GM21576 (cell line): Measurements from ENCODE around the gene SGK1.

Experiments
- ATAC-seq: cut with Tn5 transposase; IDR thresholded peaks from one replicate; pipeline ENCODE4 v1.9.1; 2021; ENCODE audit warnings: mild to moderate bottlenecking, moderate library complexity; ENCODE audit not compliant: unreplicated experiment

The SGK1 gene

DNA sequence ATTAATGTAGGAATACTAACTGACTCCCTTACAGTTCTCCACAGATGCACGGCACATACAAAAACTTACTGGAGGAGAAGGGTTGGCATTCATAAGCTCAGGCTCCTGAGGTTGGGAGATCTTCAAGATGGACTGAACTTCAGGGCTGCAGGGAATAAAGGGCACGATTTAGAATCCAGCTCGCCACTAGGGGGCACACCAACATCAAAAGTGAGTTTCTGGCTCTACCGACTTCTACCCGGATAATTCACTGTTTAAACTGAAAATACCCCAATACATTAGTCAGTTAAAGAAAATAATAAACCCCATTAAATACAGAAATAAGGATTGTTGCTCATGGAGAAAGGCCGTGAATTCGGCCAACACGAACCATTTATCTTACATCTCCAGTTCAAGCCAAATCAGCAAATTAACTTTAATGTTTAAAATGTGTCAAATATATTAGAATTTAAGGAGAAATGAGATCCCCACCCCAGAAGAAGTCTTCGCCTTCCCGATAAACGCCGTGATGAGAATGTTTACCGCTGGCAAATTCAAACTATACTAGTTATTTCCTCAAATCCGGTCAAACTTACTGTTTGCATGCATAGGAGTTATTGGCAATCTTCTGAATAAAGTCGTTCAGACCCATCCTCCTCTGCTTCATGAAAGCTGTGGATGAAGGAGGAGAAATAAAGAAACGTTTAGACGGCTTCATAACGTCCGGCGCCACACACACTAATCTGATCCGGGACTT lies 143.8 kb downstream of the SGK1 start:
- ATAC-seq, result no peak

- no peak for ATAC-seq
These were observed 144.6 kb downstream of the SGK1 start for GRCh38 chr6:134173366-134173725.

DNA sequence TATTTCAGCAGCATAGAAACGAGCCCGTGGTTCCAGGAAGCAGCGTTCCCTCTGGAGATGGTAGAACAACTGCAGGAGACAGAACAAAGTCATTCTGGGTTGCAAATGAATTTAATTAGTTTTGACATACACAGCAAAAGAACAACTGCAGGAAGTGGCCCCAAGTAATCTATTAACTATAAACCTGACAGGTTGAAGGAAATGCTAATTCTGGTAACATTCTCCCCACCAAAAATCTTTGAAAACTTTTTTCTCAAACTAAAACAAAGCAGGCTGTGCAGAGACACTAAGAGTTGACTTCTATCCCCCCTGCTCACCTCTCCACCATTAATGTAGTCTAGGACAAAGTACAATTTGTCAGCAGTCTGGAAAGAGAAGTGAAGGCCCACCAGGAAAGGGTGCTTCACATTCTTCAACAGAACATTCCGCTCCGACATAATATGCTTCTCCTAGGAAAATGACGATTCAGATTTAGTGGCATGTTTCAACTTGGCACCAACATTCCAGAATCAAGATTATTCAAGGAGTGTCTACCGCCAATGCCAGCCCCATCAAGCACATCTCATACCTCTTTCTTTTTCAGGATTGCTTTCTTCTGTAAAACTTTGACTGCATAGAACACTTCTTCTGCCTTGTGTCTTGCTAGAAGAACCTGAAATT lies 145.1 kb downstream of the SGK1 start:
- ATAC-seq, result no peak

GRCh38 chr6:134172020-134172705 lies 145.7 kb downstream of the SGK1 start:
- ATAC-seq, result no peak

GRCh38 chr6:134171517-134171916 lies 146.4 kb downstream of the SGK1 start:
- no peak for ATAC-seq

DNA sequence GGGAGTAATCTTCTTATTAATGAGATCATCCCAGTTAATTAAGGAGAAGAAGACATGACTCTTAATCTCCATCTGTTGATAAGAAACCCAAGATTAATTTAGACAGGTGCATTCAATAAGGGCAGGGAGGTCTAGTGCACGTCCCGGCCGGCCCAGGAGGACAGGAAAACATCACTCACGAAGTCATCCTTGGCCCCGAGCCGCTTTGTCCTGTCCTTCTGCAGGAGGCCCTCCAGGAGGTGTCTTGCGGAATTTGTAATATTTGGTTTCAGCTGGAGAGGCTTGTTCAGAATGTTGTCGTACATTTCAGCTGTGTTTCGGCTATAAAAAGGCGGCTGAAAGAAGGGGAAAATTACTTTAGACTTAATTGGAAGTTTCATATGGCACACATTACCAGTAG lies 147.1 kb downstream of the SGK1 start:
- ATAC-seq, result no peak

DNA sequence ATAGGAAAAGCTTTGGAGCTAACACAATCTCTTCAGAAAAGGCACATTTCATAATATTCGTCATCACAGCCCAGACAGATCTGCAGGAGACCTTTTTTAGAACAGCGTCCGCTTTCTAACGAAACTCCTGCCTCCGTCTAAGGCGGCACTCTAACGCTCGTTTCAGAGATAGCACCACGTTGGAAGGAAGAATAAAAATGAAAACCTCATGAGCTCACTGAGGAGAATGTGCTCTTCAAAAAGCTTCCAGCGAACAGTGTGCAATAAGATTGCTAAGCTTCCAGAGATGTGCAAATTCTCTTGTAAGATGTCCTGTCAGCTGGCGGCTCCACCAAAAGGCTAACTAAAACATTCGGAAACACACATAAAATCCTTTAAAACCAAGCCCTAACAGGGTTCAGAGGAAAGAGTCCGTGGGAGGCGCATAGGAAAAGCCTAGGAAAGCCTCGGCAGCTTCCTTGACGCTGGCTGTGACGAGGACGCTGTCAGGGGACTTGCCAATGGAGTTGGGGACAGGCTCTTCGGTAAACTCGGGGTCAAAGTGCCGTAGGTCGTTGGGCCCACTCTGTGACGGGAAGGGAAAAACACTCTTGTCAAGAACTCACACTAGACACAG lies 147.9 kb downstream of the SGK1 start:
- no peak for ATAC-seq

DNA sequence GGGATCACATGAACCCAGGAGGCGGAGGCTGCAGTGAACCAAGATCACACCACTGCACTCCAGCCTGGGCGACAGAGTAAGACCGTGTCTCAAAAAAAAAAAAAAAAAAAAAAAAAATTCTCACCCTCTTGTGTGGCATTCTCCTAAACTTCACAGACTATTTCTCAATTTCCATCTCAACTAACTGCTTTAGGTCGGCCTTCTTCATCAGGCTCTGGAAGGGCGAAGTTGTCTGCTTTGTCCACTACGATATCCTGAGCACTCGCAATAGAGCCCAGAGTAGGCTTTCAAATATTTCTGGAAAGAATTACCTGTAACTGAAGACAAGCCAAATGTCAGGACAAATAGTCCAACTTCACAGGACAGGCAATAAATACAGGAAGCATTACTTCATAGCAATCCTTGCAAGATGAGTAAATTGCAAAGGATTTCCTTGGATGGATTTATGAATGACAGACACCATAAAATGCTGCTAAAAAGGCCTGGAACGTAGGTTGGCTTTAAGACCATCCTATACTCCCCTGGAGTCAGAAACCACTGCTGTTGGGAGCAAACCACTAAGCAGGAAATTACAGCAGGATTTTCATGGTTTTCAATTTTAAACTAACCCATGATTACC lies 149.2 kb downstream of the SGK1 start:
- no peak for ATAC-seq

DNA sequence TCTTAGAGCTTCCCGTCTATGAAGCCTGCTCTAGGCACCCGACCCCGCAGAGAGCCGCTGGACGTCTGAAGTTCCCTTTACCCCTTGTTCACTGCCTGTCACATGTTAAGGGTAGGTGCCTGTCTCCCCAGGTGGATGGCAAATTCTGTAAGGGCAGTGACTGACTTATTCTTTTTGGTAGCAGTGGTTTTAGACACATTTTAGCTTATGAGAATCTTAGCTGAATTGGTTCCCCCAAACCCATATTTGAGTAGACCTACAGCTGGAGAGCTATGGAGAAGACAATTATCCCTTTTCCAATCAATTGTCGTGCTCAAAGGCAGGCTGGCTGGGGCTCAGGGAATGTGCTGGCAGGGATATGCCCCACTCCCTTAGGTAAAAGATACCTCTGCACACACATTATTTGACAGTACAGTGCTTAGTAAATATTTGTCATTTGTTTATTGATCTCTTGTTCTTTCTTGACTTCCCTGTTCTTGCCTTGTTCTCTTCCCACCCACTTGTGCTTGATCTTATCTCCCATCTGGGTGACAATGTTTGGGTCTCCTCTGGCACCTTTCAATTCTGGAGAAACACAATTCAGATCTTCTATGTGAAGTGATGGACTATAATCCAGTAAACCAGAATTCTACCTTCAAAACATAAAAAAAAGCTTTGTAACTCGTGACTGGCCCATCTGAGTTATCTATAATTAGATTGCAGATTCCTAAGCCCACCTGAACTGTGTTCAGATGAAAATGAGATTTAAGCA lies 151.2 kb downstream of the SGK1 start:
- ATAC-seq, result no peak

DNA sequence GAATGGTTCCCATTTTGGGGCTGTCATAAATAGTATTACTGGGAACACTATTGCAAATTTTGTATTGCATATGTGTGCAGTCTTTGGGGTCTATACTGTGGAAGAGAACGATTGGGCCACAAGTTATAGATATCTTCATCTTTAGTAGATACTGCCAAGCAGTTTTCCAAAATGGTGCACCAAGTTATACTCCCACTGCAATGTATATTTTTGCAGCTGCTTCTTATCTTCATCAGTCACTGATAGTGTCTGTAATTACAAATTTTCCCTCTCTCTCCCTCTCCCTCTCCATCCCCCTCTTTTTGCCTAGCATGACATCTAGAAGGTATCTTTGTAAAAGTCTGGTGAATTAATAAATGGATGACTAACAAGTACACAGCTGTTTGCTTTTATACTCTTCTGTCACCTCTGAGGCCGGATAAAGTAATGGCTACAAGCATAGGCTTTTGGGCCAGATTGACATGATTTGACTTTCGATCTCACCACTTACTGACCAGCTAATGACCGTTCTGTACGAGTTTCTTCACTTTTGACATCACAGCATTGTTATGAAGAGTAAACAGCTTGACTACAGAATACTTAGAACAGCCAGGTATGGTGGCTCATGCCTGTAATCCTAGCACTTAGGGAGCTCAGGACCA lies 152.2 kb downstream of the SGK1 start:
- ATAC-seq, result no peak

GRCh38 chr6:134164300-134164699 lies 153.6 kb downstream of the SGK1 start:
- ATAC-seq, result no peak

DNA sequence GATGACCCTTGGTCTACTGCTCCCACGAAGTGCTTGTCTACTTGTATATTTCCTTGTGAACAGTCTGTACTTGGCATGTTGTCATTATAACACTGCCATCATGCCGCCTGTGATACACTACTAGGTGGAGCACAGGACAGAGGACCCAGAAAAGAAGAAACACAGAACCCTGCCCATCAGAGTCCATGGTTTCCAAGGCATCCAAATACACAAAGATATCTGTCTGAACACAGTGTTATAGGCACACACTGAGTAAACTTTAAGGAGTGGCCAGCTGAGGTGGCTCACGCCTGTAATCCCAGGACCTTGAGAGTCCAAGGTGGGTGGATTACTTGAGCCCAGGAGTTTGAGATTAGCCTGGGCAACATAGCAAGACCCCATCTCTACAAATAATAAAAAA lies 155.0 kb downstream of the SGK1 start:
- ATAC-seq, result no peak

DNA sequence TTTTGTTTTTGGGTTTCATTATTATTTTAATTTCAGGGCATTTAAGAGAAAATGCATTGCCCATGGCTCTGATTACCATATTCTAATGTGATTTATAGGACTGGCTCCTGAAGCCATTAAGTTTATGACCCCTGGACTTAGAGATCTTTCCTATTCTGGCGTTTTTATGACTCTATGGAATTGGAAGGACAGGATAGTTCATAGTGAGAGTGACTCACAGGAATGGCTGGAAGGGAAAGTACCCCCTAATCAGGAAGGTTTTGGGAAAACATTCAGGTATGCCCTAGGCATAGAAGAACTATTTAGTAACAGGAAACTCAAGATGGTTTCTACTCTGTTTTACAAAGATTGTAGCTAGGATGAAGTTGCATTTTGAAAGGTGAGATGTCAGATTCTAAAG lies 156.9 kb downstream of the SGK1 start:
- ATAC-seq, result no peak

GRCh38 chr6:134152767-134153485 lies 165.0 kb downstream of the SGK1 start:
- no peak for ATAC-seq

DNA sequence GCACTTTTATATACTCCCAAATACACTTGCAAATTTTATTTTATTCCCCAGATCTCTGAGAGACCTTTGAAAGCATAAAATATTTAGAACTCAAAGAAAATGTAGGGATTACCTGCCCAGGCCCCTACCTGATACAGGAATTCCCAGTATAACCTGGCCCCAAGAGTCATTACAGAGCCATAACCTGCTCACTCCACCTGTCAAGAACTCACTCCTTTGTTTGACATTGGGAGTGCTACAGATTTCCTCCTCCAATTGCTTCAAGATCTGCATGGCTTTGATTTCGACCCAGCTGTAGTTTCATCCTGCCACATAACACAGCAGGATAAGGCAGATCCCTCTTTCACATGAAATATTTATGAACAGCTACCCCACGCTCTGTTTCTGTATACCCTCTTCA lies 169.3 kb downstream of the SGK1 start:
- no peak for ATAC-seq

DNA sequence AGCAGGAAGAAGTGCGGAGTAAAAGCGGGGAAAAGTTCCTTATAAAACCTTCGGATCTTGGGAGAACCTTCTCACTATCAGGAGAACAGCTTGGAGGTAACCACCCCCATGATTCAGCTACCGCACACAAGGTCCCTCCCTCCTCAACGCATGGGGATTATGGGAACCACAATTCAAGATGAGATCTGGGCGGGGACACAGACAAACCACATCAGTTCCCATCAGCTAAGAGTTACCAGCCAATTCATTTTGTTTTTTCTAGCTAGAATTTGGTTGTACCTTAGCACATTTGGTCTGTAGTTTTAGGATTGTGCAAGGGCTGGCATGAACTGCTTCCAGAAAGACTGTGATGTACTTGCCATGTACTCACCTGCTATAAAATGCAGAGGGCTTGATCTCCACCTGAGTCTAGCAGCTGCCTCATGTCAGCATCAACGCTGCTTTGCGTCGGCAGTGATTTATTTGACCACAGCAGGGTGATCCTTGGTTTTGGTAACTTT lies 170.8 kb downstream of the SGK1 start:
- no peak for ATAC-seq

DNA sequence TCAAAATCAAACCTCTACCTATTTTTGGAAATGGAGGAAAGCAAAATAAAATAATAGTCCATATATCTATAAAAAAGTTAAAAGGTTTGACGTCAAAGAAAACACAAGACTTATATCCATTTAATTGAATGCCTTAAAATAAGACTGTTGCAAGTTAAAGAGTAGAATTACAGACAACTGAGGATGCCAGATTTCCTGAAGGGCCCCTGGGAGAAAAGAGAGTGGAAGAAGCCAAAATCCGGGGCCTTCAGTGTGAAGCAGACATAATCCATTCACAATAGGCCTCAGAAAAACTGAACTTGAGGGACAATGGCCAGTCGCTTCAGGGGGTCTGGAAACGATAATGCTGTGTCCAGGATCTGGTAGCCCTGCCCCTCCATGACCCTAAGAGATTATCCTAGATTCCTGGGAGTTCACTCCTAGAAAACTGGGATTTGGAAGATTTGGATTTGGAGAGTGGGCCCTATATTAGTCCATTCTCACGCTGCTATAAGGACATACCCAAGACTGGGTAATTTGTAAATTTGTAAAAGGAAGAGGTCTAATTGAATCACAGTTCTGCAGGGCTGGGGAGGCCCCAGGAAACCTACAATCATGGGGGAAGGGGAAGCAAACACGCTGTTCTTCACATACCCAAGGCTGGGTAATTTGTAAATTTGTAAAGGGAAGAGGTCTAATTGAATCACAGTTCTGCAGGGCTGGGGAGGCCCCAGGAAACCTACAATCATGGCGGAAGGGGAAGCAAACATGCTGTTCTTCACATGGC lies 171.5 kb downstream of the SGK1 start:
- no peak for ATAC-seq

GRCh38 chr6:134145786-134146185 lies 172.1 kb downstream of the SGK1 start:
- ATAC-seq, result no peak
